T-helper 17 cell (primary cell): ENCODE results near the gene CCL28. TPM values are rescaled to one million over a fixed set of nuclear protein-coding genes. Genes with fewer than 3 reads are reported as not detected.

Experiments used
- ATAC-seq: fragments of 150-1000 bp; cut with Tn5 transposase; 2 replicates; pipeline ENCODE4 v1.10.0; 2021; ENCODE audit warnings: mild to moderate bottlenecking, moderate library complexity
- DNase-seq, 3 donors: peaks; one replicate each; pipeline versions ENCODE4 v3.0.0 to v3.0.0-alpha.2; 2020 to 2021
- H3K9me3 ChIP-seq: one replicate; pipeline ENCODE4 v1.7.0; 2013; ENCODE audit warnings: low read length, mild to moderate bottlenecking; ENCODE audit not compliant: control insufficient read depth, poor library complexity, severe bottlenecking
- H3K27ac Mint-ChIP-seq: one replicate; pipeline ENCODE4 v1.8.0; 2022; ENCODE audit warnings: mild to moderate bottlenecking, moderate library complexity, mixed read lengths
- H3K27me3 Mint-ChIP-seq: one replicate; pipeline ENCODE4 v1.8.0; 2022; ENCODE audit warnings: mixed read lengths
- H3K36me3 Mint-ChIP-seq: one replicate; pipeline ENCODE4 v1.8.0; 2022; ENCODE audit warnings: low read depth, mixed read lengths
- H3K4me1 Mint-ChIP-seq: one replicate; pipeline ENCODE4 v1.8.0; 2022; ENCODE audit warnings: mild to moderate bottlenecking, mixed read lengths
- H3K4me3 Mint-ChIP-seq: one replicate; pipeline ENCODE4 v1.8.0; 2022; ENCODE audit warnings: mild to moderate bottlenecking, moderate library complexity, mixed read lengths
- total RNA-seq, 4 donors: library from RNA in 2 of 4; stranded (reverse) in 2 of 4; gene quantifications; one replicate each; pipeline ENCODE4 v1.2.3 and lab custom pipeline; 2022 to 2026

The CCL28 gene
- total RNA-seq, 2 donors from 2014 or later: 10.6 to 14.9 TPM

DNA sequence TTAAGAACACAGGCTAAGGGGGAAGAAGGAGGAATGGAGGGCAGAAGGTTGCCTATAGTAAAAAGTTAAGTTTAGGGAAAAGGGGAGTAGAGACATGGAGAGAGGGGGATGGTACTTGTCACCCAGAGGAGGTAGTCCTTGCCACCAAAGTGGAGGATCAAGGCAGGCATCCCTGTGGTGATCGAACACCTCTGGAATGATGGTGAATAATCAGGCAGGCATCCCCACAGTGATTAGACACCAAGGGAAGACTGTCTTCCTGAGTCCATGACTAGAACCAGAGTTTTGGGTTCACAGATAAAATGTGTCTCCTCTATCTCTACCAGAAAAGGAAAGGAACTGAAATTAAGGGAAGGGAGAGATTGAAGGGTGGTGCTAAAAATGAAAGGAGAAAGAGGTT is 79.8 kb downstream of the CCL28 start:
- peaks cover 5% of the 10 kb centered on the region for H3K9me3 ChIP-seq
- DNase-seq (no peak), ATAC-seq (no peak)
- H3K27me3 Mint-ChIP-seq: peaks cover 16% of the 10 kb centered on the region
- no peak overlapping the region for H3K27ac Mint-ChIP-seq
- H3K36me3 Mint-ChIP-seq: peaks cover 7% of the 10 kb centered on the region
- H3K4me3 Mint-ChIP-seq: no peak overlapping the region
- no peaks in the 10 kb centered on the region for H3K4me1 Mint-ChIP-seq

Other genes starting within 250 kb of the CCL28 start
- gene NIM1K, start 220.2 kb downstream of the CCL28 start, total RNA-seq: 1 to 10 TPM in 1 of 2 donors, under 1 TPM in 1; 0.76 to 1.1 TPM
- 10 to 100 TPM; 71.1 to 97.5 TPM for gene HMGCS1, start 99.0 kb downstream of the CCL28 start, total RNA-seq
- gene TMEM267, start 71.5 kb upstream of the CCL28 start, total RNA-seq: 10 to 100 TPM in 1 of 2 donors, 1 to 10 TPM in 1; 9.1 to 10.6 TPM
- gene C5orf34, start 102.8 kb upstream of the CCL28 start, total RNA-seq: 1 to 10 TPM in 1 of 2 donors, under 1 TPM in 1; 0.99 to 1.6 TPM
- gene PAIP1, start 144.7 kb upstream of the CCL28 start, total RNA-seq: 10 to 100 TPM; 23.7 to 29.4 TPM
- 10 to 100 TPM; 42.6 to 49.5 TPM for gene NNT, start 190.8 kb upstream of the CCL28 start, total RNA-seq